Keratinocyte (primary cell): ENCODE results near the gene SRA1. TPM values are rescaled to one million over a fixed set of nuclear protein-coding genes. Genes with fewer than 3 reads are reported as not detected.

Experiments
- DNase-seq: peaks from one replicate; pipeline ENCODE4 v3.0.0-alpha.2; 2011; ENCODE audit warnings: low read depth, missing footprints, low spot score
- FAIRE-seq: peaks from 2 replicates; lab custom pipeline; 2011; peaks lifted over from hg19 to GRCh38; lab: Jason Lieb, UNC
- H2AFZ ChIP-seq: 2 replicates; pipeline ENCODE4 v1.6.0; 2012; ENCODE audit warnings: low read length, control low read depth, inconsistent platforms; ENCODE audit not compliant: control insufficient read depth
- H3K27ac ChIP-seq: 2 replicates; pipeline ENCODE4 v1.5.1; 2011; ENCODE audit warnings: low read length; ENCODE audit not compliant: control insufficient read depth, insufficient read depth
- H3K27me3 ChIP-seq: 3 replicates; pipeline ENCODE4 v1.6.0; 2011; ENCODE audit warnings: low read length; ENCODE audit not compliant: control insufficient read depth, insufficient read depth; ENCODE audit errors: extremely low read depth
- H3K36me3 ChIP-seq, 2 experiments: 2 replicates in 1 of 2; 3 replicates in 1 of 2; pipeline ENCODE4 v1.5.1; 2011; ENCODE audit warnings: low read length in 2 of 2, mild to moderate bottlenecking in 1 of 2; ENCODE audit not compliant: control insufficient read depth in 2 of 2, insufficient read depth in 2 of 2; ENCODE audit errors: extremely low read depth in 1 of 2
- H3K4me1 ChIP-seq: 3 replicates; pipeline ENCODE4 v1.5.1; 2011; ENCODE audit warnings: low read length; ENCODE audit not compliant: control insufficient read depth, insufficient read depth; ENCODE audit errors: extremely low read depth
- H3K4me2 ChIP-seq: 3 replicates; pipeline ENCODE4 v1.6.0; 2011; ENCODE audit warnings: low read depth, low read length; ENCODE audit not compliant: control insufficient read depth, insufficient read depth; ENCODE audit errors: extremely low read depth
- H3K4me3 ChIP-seq, 3 experiments: fragments of 200-600 bp in 1 of 3; sonication (generic) in 1 of 3; 2 replicates in 2 of 3; 3 replicates in 1 of 3; pipeline ENCODE4 v1.5.1; 2011 to 2016; ENCODE audit warnings: low read length in 3 of 3, mild to moderate bottlenecking in 3 of 3, control low read depth in 2 of 3, inconsistent platforms in 1 of 3, low read depth in 1 of 3, mixed read lengths in 1 of 3, mixed run types in 1 of 3, moderate library complexity in 1 of 3; ENCODE audit not compliant: control insufficient read depth in 2 of 3, insufficient read depth in 2 of 3; ENCODE audit errors: extremely low read depth in 1 of 3
- H3K79me2 ChIP-seq: 2 replicates; pipeline ENCODE4 v1.6.0; 2012; ENCODE audit warnings: low read length; ENCODE audit not compliant: control insufficient read depth, insufficient read depth
- H3K9ac ChIP-seq: 3 replicates; pipeline ENCODE4 v1.6.0; 2011; ENCODE audit warnings: low read length; ENCODE audit not compliant: control insufficient read depth, insufficient read depth; ENCODE audit errors: extremely low read depth
- H3K9me1 ChIP-seq: 3 replicates; pipeline ENCODE4 v1.6.0; 2011; ENCODE audit warnings: low read length; ENCODE audit not compliant: control insufficient read depth, insufficient read depth; ENCODE audit errors: extremely low read depth
- H3K9me3 ChIP-seq: 2 replicates; pipeline ENCODE4 v1.5.1; 2012; ENCODE audit warnings: low read depth, low read length; ENCODE audit not compliant: control insufficient read depth
- H4K20me1 ChIP-seq: 3 replicates; pipeline ENCODE4 v1.6.0; 2011; ENCODE audit warnings: low read length; ENCODE audit not compliant: control insufficient read depth, insufficient read depth; ENCODE audit errors: extremely low read depth
- CTCF ChIP-seq, 3 experiments: IDR thresholded peaks in 1 of 3; conservative IDR thresholded peaks in 1 of 3; optimal IDR thresholded peaks in 1 of 3; 2 replicates in 2 of 3; 3 replicates in 1 of 3; pipeline versions ENCODE3 to v1.5.1; 2011; ENCODE audit warnings: low read length in 3 of 3, mild to moderate bottlenecking in 3 of 3, moderate library complexity in 2 of 3, control low read depth in 1 of 3, inconsistent platforms in 1 of 3; ENCODE audit not compliant: insufficient read depth in 2 of 3; ENCODE audit errors: extremely low read depth in 1 of 3
- EZH2 ChIP-seq: IDR thresholded peaks from one replicate; pipeline ENCODE4 v1.6.1; 2012; ENCODE audit warnings: inconsistent platforms, mild to moderate bottlenecking, low read length, moderate library complexity
- dilution Hi-C: fragments of 300-500 bp; cut with MboI; formaldehyde crosslinking; loops from one replicate; pipeline ENCODE4 v1.7.0; 2020; ENCODE audit warnings: low sequenced_read_pairs; ENCODE audit not compliant: extremely low pct_ligation_motif_present
- polyA plus RNA-seq, 5 experiments: library from polyadenylated mRNA; depleted of rRNA in 3 of 5; stranded (reverse) in 3 of 5; stranded (forward) in 1 of 5; unstranded in 1 of 5; fragments of >200 nt; gene quantifications; 1 replicate in 1 of 5; 2 replicates in 3 of 5; 3 replicates in 1 of 5; pipeline versions ENCODE4 v1.2.1 to v1.2.3, GENCODE V29; 2011 to 2012; ENCODE audit warnings: missing spikeins in 2 of 5, low read depth in 1 of 5, low replicate concordance in 1 of 5

The SRA1 gene
- polyA plus RNA-seq, 1 donor (not counting 4 experiments of a cell fraction or from before 2014, with no cell fraction given) = 32.4 TPM

- peaks cover 3% of the 10 kb centered on the region for H3K9me1 ChIP-seq
- no peak overlapping the region for H3K4me3 ChIP-seq
- H2AFZ ChIP-seq = no peak overlapping the region
- no peaks in the 10 kb centered on the region for H3K9me3 ChIP-seq
- H3K27ac ChIP-seq = peak overlapping the region; percentile 73
- peaks cover 16 to 17% of the 10 kb centered on the region in 2 experiments for H3K36me3 ChIP-seq
- no peaks in the 10 kb centered on the region for H4K20me1 ChIP-seq
- H3K4me1 ChIP-seq = peaks cover 30% of the 10 kb centered on the region
- TF ChIP-seq EZH2 = no peak
- TF ChIP-seq CTCF (optimal IDR thresholded peaks at IDR 0.05 in 1 of 3, IDR thresholded peaks at IDR 0.05 in 1 of 3, conservative IDR thresholded peaks at IDR 0.05 in 1 of 3; ENCODE audit: extremely low read depth in 1 of 3, insufficient read depth in 2 of 3, low read length in 3 of 3) = no peak
- peak overlapping the region; percentile 54 for H3K4me2 ChIP-seq
- dilution Hi-C loops = no loop called here
- DNase-seq (no peak), FAIRE-seq (peak; percentile 13)
- no peaks in the 10 kb centered on the region for H3K27me3 ChIP-seq
- peaks cover 46% of the 10 kb centered on the region for H3K79me2 ChIP-seq
- H3K9ac ChIP-seq = no peak overlapping the region
Observed at GRCh38 chr5:140554454-140554853, 2.8 kb downstream of the SRA1 start.

- H3K9me1 ChIP-seq = peaks cover 3% of the 10 kb centered on the region
- H3K79me2 ChIP-seq = peaks cover 46% of the 10 kb centered on the region
- no peaks in the 10 kb centered on the region for H3K9me3 ChIP-seq
- H3K27ac ChIP-seq = peak overlapping the region; percentile 73
- no peak for DNase-seq
- H3K4me1 ChIP-seq = peaks cover 30% of the 10 kb centered on the region
- peak overlapping the region; percentile 54 for H3K4me2 ChIP-seq
- H3K36me3 ChIP-seq = peaks cover 20 to 24% of the 10 kb centered on the region in 2 experiments
- H3K9ac ChIP-seq = no peak overlapping the region
- no peak overlapping the region for H3K4me3 ChIP-seq
- no peak for FAIRE-seq
- TF ChIP-seq CTCF (optimal IDR thresholded peaks at IDR 0.05 in 1 of 3, IDR thresholded peaks at IDR 0.05 in 1 of 3, conservative IDR thresholded peaks at IDR 0.05 in 1 of 3; ENCODE audit: extremely low read depth in 1 of 3, insufficient read depth in 2 of 3, low read length in 3 of 3) (no peak), EZH2 (no peak)
- no peaks in the 10 kb centered on the region for H3K27me3 ChIP-seq
- H2AFZ ChIP-seq = no peak overlapping the region
- dilution Hi-C loops = no loop called here
- H4K20me1 ChIP-seq = no peaks in the 10 kb centered on the region
Observed at GRCh38 chr5:140553657-140554056, 3.6 kb downstream of the SRA1 start.
